HepG2 (cell line): ENCODE results near the gene EGR4. TPM values are rescaled to one million over a fixed set of nuclear protein-coding genes. Genes with fewer than 3 reads are reported as not detected.
A peak's percentile ranks its signal among the peaks of the same experiment; 100 is the strongest.

Source experiments
- AKAP8 ChIP-seq: sonication (generic); formaldehyde crosslinking; IDR thresholded peaks from 2 replicates; pipeline ENCODE4 v1.5.1; 2020; ENCODE audit warnings: mild to moderate bottlenecking, missing genetic modification reagents
- DR1 ChIP-seq: sonication (generic); formaldehyde crosslinking; IDR thresholded peaks from 2 replicates; pipeline ENCODE4 v1.8.0; 2021; ENCODE audit warnings: mild to moderate bottlenecking, missing genetic modification reagents, inconsistent platforms
- E2F5 ChIP-seq: sonication (generic); formaldehyde crosslinking; conservative IDR thresholded peaks from 2 replicates; pipeline ENCODE4 v1.4.0; 2020; ENCODE audit warnings: missing genetic modification reagents
- MXD1 ChIP-seq: sonication (generic); formaldehyde crosslinking; IDR thresholded peaks from 2 replicates; pipeline ENCODE4 v1.4.0; 2020; ENCODE audit warnings: mild to moderate bottlenecking, missing genetic modification reagents
- NR2C2 ChIP-seq: sonication (generic); formaldehyde crosslinking; IDR thresholded peaks from 2 replicates; pipeline ENCODE4 v1.4.0; 2020; ENCODE audit warnings: missing genetic modification reagents, mild to moderate bottlenecking, moderate library complexity, borderline replicate concordance
- PBX3 ChIP-seq: sonication (generic); formaldehyde crosslinking; IDR thresholded peaks from 2 replicates; pipeline ENCODE4 v1.8.1; 2023; ENCODE audit warnings: missing genetic modification reagents, inconsistent platforms, borderline replicate concordance
- SAP130 ChIP-seq: IDR thresholded peaks from 2 replicates; pipeline ENCODE4 v1.6.1; 2016; ENCODE audit warnings: low read depth
- ZBTB46 ChIP-seq: sonication (generic); formaldehyde crosslinking; IDR thresholded peaks from 2 replicates; pipeline ENCODE4 v1.4.0; 2020; ENCODE audit warnings: mild to moderate bottlenecking, missing genetic modification reagents, borderline replicate concordance
- ZBTB7A ChIP-seq: sonication (generic); formaldehyde crosslinking; IDR thresholded peaks from 2 replicates; pipeline ENCODE4 v1.8.0; 2022; ENCODE audit warnings: mild to moderate bottlenecking, missing genetic modification reagents
- ZFP1 ChIP-seq: IDR thresholded peaks from 2 replicates; pipeline ENCODE4 v1.6.1; 2016
- ZNF24 ChIP-seq: fragments of 450-650 bp; IDR thresholded peaks from 2 replicates; pipeline ENCODE4 v1.6.1; 2017; ENCODE audit warnings: antibody characterized with exemption, mild to moderate bottlenecking
- ZNF256 ChIP-seq: sonication (generic); formaldehyde crosslinking; conservative IDR thresholded peaks from 2 replicates; pipeline ENCODE4 v1.4.0; 2020; ENCODE audit warnings: missing genetic modification reagents
- ZNF317 ChIP-seq: sonication (generic); formaldehyde crosslinking; IDR thresholded peaks from 2 replicates; pipeline ENCODE4 v1.5.0; 2020; ENCODE audit warnings: mild to moderate bottlenecking, missing genetic modification reagents
- ZNF557 ChIP-seq: sonication (generic); formaldehyde crosslinking; IDR thresholded peaks from 2 replicates; pipeline ENCODE4 v1.4.0; 2020; ENCODE audit warnings: missing genetic modification reagents
- ZNF652 ChIP-seq: IDR thresholded peaks from 2 replicates; pipeline ENCODE4 v1.6.1; 2016; ENCODE audit warnings: low read depth, borderline replicate concordance
- polyA plus RNA-seq, 8 experiments: library from polyadenylated mRNA; depleted of rRNA in 3 of 8; stranded (reverse) in 7 of 8; unstranded in 1 of 8; fragments of >200 nt; fragmentation: Illumina TruSeq in 4 of 8; extraction: Trizol in 4 of 8; gene quantifications; 2 replicates each; pipeline versions ENCODE4 v1.2.1 to v1.2.3, GENCODE V29; 2011 to 2016; ENCODE audit warnings: low read depth in 4 of 8, missing spikeins in 1 of 8, mixed read lengths in 1 of 8; ENCODE audit not compliant: insufficient read depth in 1 of 8
- total RNA-seq, 5 experiments: library from RNA; depleted of rRNA; stranded (reverse); fragments of >200 nt; fragmentation: Illumina TruSeq; extraction: Trizol; gene quantifications; 2 replicates each; pipeline ENCODE4 v1.2.3, GENCODE V29; 2016; ENCODE audit warnings: low read depth in 1 of 5
- TF ChIP-seq, protein P1 (sequence below): sonication (generic); formaldehyde crosslinking; IDR thresholded peaks from 2 replicates; pipeline ENCODE4 v1.4.0; 2020; ENCODE audit warnings: missing genetic modification reagents
- TF ChIP-seq, protein P2 (sequence below): IDR thresholded peaks from 2 replicates; pipeline ENCODE4 v1.6.1; 2016; ENCODE audit warnings: low read depth, control low read depth

EGR4 gene
- total and polyA plus RNA-seq, 2 of the 13 experiments (the other 11 are each of a cell fraction or from before 2014, with no cell fraction given) = not detected

DNA sequence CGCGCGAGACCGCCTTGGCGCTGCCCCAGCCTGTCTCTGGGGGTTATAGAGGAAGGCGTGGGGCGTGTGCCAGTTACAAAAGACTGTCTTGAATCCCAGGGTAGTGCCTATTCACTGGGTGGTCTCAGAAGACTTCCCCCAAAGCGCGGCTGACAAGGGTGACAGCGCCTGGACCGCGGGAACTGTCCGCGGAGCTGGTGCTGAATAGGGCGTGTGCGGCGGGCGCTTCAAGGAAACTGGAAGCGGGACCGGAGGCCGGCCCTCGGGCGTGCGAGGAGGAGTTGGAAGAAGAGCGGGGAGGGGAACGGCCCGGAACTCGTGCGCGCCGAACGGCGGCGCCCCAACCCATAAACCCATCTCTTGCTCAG, 2.3 kb downstream of the EGR4 start (continued):
- peak; percentile 40; the same call in 1 of the 2 replicates for TF ChIP-seq DR1
- TF ChIP-seq MXD1 (CRISPR knock-in tag) = peak; percentile 92
- no peak for TF ChIP-seq ZNF652 (CRISPR knock-in tag)
- TF ChIP-seq ZNF256 (CRISPR knock-in tag) = 0 out of 2 replicates have a peak, but pooled peaks have one; percentile 84
- TF ChIP-seq SAP130 (CRISPR knock-in tag) = peak; percentile 90
- TF ChIP-seq E2F5 (CRISPR knock-in tag) = peak; percentile 58; the same call in 1 of the 2 replicates
- TF ChIP-seq, protein P1, sequence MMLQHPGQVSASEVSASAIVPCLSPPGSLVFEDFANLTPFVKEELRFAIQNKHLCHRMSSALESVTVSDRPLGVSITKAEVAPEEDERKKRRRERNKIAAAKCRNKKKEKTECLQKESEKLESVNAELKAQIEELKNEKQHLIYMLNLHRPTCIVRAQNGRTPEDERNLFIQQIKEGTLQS (CRISPR knock-in tag) = peak; percentile 71; the same call in 1 of the 2 replicates
- 0 out of 2 replicates have a peak, but pooled peaks have one; percentile 29 for TF ChIP-seq AKAP8
- TF ChIP-seq NR2C2 (CRISPR knock-in tag) = no peak
- TF ChIP-seq PBX3 (CRISPR knock-in tag) = peak; percentile 88; the same call in 1 of the 2 replicates
- TF ChIP-seq ZFP1 (CRISPR knock-in tag) = peak; percentile 32; the same call in 1 of the 2 replicates
- peak; percentile 74; the same call in 1 of the 2 replicates for TF ChIP-seq ZNF317 (CRISPR knock-in tag)
- no peak for TF ChIP-seq ZNF24
- TF ChIP-seq ZBTB46 (CRISPR knock-in tag) = no peak
- peak; percentile 97 for TF ChIP-seq ZNF557 (CRISPR knock-in tag)
- peak; percentile 76; the same call in 1 of the 2 replicates for TF ChIP-seq ZBTB7A (CRISPR knock-in tag)
- TF ChIP-seq, protein P2, sequence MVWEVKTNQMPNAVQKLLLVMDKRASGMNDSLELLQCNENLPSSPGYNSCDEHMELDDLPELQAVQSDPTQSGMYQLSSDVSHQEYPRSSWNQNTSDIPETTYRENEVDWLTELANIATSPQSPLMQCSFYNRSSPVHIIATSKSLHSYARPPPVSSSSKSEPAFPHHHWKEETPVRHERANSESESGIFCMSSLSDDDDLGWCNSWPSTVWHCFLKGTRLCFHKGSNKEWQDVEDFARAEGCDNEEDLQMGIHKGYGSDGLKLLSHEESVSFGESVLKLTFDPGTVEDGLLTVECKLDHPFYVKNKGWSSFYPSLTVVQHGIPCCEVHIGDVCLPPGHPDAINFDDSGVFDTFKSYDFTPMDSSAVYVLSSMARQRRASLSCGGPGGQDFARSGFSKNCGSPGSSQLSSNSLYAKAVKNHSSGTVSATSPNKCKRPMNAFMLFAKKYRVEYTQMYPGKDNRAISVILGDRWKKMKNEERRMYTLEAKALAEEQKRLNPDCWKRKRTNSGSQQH (CRISPR knock-in tag) = peak; percentile 85; the same call in 1 of the 2 replicates
